Activated CD8-positive, alpha-beta memory T cell treated with anti-CD3 and anti-CD28 coated beads, Interleukin-2, amount 50 U/mL, for 1 hour (primary cell): Measurements from ENCODE around the gene APBA3.

Source experiments
- DNase-seq: peaks from one replicate; pipeline ENCODE4 v3.0.0-alpha.2; 2020; ENCODE audit errors: extremely low read depth

Gene APBA3

DNA sequence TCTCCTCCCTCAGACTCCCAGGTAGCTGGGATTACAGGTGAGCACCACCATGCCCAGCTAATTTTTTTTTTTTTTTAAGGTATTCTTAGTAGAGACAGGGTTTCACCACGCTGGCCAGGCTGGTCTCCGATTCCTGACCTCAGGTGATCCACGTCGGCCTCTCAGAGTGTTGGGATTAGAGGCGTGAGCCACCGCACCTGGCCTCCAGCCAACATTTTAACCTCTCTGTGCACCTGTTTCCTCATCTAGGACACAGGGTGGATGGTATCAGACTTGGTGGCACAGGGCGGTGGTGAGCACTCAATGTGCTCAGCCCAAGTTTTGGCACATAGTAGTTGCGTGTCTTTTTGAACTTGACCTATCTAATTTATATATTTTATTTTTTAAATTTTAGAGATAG lies 12.5 kb downstream of the APBA3 start:
- DNase-seq = no peak

- no peak for DNase-seq
Measured at GRCh38 chr19:3746371-3747056, 15.0 kb downstream of the APBA3 start.

GRCh38 chr19:3745363-3746045 lies 16.0 kb downstream of the APBA3 start:
- DNase-seq = no peak

GRCh38 chr19:3743486-3743885 lies 18.0 kb downstream of the APBA3 start:
- no peak for DNase-seq

DNA sequence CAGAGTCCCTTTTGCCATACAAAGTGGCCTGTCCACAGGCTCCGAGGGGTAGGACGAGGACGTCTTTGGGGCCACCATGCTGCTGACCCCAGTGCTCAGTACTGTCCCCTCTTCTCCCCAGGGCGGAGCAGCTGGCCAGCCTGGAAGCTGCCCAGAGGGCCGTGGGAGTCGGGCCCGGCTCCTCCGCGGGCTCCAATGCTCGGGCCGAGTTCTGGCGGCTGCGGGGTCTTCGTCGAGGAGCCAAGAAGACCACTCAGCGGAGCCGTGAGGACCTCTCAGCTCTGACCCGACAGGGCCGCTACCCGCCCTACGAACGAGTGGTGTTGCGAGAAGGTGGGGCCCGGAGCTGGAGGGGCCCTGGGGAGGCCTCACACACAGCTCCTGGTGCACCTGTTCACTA lies 21.1 kb downstream of the APBA3 start:
- no peak for DNase-seq

GRCh38 chr19:3738477-3739220 lies 22.8 kb downstream of the APBA3 start:
- DNase-seq = no peak

- no peak for DNase-seq
Measured at GRCh38 chr19:3737487-3738205, 23.8 kb downstream of the APBA3 start.

GRCh38 chr19:3736106-3736724 lies 25.3 kb downstream of the APBA3 start:
- DNase-seq = no peak

DNA sequence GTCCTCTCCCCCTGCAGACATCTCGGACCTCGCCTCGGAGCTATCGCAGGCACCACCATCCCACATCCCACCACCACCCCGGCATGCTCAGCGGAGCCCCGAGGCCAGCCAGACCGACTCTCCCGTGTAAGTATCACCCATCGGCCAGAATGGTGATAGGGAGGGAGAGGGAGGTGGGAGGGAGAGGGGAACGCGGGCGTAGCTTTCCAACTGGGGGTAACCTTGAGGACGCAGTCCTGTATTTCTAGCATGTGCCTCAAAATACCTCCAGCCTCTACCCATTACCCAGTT lies 27.2 kb downstream of the APBA3 start:
- DNase-seq = no peak

DNA sequence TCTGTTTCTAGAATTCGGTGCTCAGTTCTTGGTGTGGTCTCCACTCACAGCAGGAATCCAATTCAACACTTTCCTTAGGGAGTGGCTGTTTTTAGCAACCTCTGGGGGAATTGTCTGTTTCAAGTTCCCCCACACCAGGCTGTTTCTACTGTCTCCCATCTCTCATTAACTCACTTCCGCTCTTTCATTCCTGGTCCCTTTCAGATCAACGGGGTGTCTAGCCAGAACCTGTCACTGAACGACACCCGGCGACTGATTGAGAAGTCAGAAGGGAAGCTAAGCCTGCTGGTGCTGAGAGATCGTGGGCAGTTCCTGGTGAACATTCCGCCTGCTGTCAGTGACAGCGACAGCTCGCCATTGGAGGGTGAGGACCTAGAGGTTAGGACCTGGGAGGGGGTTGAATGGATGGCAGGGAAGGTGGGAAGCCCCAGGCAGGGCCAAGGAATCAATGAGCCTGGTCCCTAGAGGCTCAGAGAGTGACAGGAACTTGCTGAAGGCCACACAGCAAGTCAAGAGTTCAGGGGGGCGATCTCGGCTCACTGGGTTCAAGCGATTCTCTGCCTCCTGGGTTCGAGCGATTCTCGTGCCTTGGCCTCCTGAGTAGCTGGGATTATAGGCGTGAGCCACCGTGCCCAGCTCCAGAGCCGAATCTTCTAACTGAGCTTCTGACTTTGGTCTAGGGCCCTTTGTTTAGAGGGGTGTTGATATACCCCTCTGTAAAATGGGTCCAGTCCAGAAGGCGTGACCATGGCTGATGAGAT lies 27.8 kb downstream of the APBA3 start:
- no peak for DNase-seq

GRCh38 chr19:3732108-3732507 lies 29.4 kb downstream of the APBA3 start:
- DNase-seq = no peak

DNA sequence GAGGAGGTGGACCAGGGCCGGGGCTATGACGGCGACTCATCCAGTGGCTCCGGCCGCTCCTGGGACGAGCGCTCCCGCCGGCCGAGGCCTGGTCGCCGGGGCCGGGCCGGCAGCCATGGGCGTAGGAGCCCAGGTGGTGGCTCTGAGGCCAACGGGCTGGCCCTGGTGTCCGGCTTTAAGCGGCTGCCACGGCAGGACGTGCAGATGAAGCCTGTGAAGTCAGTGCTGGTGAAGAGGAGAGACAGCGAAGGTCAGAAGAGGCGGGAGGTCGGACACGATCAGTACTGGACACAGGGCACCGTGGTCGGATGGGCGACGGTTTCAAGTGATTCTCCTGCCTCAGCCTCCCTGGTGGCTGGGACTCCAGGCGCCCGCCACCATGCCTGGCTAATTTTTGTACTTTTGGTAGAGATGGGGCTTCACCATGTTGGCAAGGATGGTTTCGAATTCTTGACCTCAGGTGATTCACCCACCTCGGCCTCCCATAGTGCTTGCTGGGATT lies 31.0 kb downstream of the APBA3 start:
- DNase-seq = no peak

DNA sequence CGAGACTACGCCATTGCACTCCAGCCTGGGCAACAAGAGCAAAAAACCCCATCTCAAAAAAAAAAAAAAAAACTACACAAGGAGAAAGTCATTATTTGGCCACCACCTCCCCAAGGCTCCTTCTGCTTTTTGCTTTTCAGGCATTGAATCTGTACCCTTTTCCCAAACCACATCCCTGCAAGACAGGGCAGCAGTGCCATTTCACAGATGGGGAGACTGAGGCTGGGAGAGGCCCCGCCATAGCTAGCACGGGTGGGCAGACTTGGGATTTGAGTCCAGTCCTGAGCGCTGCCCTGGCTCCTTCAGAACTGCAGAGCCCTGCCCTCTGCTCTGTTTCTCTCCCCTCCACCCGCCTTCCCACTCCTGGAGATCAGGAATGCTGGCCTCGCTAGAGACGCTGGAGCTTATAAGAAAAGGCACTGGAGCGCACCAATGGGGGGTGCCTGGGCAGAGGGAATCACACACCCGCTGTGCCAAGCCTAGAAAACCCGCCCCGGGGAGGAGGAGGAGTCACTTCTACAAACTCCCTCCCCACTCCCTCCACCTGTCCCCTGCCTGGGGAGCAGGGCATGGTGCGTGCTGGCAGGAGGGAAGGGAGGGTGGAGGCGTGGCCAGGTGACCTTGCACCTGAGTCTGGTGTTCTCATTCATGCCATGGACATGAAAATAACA lies 35.7 kb downstream of the APBA3 start:
- no peak for DNase-seq

- DNase-seq = no peak
Measured at GRCh38 chr19:3725121-3725520, 36.4 kb downstream of the APBA3 start.

DNA sequence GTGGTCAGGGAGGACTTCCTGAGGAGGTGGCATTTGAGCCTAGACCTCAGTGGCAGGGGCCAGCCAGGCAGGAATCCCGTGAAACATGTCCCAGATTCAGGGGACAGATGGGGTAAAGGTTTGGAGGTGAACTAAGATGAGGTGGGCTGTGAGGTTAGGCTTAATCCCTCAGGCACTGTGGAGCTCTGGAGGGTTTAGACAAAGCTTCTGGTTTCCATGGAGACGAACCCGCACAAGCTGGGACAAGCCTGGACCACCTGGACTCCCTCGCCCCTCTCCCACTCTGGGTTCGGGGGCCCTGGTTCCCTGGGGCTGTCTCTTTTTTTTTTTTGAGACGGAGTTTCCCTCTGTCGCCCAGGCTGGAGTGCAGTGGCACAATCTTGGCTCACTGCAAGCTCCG lies 37.6 kb downstream of the APBA3 start:
- DNase-seq = no peak

DNA sequence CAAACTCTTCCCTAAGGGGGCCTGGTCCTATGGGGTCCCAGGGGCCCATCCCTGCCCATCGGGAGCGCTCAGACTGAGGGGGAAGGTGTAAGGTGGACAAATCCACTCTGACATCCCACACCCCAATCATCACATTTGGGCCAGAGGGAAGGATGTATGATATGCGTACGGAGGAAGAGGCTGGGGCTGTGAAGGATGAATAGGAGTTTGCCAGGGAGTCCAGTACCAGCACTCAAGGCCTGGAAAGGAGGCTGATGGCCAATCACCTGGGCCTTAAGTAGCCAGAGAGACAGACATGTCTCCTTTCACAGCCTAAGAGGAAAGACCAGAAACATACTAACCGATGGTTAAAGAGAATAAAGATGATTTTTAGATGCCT lies 38.4 kb downstream of the APBA3 start:
- DNase-seq = no peak

- DNase-seq = no peak
Measured at GRCh38 chr19:3722443-3723109, 38.9 kb downstream of the APBA3 start.

DNA sequence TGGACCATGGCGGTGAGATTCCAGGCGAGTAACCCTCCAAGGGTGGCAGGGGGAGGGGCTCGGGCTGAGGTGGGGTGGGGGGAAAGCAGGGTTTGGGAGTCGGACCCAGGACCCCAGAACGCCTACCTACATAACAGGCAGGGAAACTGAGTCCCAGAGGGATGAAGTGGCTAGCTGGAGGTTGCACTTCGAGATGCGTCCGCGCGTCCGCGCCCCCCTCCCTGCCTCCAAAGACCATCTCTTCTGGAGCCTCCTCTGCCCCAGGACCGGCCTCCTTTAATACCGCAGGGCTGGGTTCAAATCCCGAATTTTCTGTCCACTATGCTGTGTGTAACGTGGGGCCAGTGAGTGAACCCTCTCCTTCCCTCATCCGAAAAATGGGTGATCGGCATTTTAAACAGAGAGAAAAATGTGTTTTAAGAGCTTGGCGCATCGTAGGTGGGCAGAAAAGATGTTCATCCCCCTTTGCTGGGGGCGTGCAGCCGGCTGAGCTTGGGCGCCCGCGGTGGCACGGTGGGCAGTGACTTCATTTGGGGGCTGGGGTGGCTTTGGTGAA lies 39.5 kb downstream of the APBA3 start:
- DNase-seq = no peak

GRCh38 chr19:3721131-3721886 lies 40.2 kb downstream of the APBA3 start:
- peak; percentile 44 for DNase-seq
